ENCODE results near the gene DPP6. TPM values are rescaled to one million over a fixed set of nuclear protein-coding genes. Genes with fewer than 3 reads are reported as not detected.

The DPP6 gene
- total RNA-seq, 2 experiments from 2014 or later, result not detected

- POLR2A ChIA-PET, result no interaction called here
- Mint-ChIP-seq H3K36me3 (ENCODE audit: low read depth) (no peaks in the 10 kb centered on the region), H3K4me1 (no peaks in the 10 kb centered on the region), H3K9me3 (no peaks in the 10 kb centered on the region), H3K4me3 (no peak overlapping the region), H3K27me3 (no peaks in the 10 kb centered on the region), H3K27ac (no peak overlapping the region)
- CTCF ChIA-PET, result interaction anchor here (0.6 kb wide), 1 partner anchor 921 kb away, joined by 3 read pairs; no protein-coding TSS in a partner anchor
- DNase-seq, result no peak
These were observed 805.8 kb downstream of the DPP6 start for GRCh38 chr7:154857728-154858681.

- Mint-ChIP-seq H3K4me1 (no peaks in the 10 kb centered on the region), H3K4me3 (no peak overlapping the region), H3K27ac (no peak overlapping the region), H3K36me3 (ENCODE audit: low read depth) (no peaks in the 10 kb centered on the region), H3K9me3 (no peaks in the 10 kb centered on the region), H3K27me3 (no peaks in the 10 kb centered on the region)
- POLR2A ChIA-PET, result no interaction called here
- no peak for DNase-seq
- CTCF ChIA-PET, result no interaction called here
These were observed 806.8 kb downstream of the DPP6 start for GRCh38 chr7:154858836-154859537.

GRCh38 chr7:154859747-154860620 lies 807.8 kb downstream of the DPP6 start:
- no peaks in the 10 kb centered on the region for H3K27me3 Mint-ChIP-seq
- no peaks in the 10 kb centered on the region for H3K4me1 Mint-ChIP-seq
- H3K9me3 Mint-ChIP-seq, result no peaks in the 10 kb centered on the region
- ChIA-PET POLR2A (no interaction called here), CTCF (no interaction called here)
- H3K36me3 Mint-ChIP-seq (ENCODE audit: low read depth), result no peaks in the 10 kb centered on the region
- no peak for DNase-seq
- no peak overlapping the region for H3K4me3 Mint-ChIP-seq
- no peak overlapping the region for H3K27ac Mint-ChIP-seq

GRCh38 chr7:154860621-154861375 lies 808.6 kb downstream of the DPP6 start:
- Mint-ChIP-seq H3K4me3 (no peak overlapping the region), H3K27me3 (no peaks in the 10 kb centered on the region), H3K27ac (no peak overlapping the region), H3K9me3 (no peaks in the 10 kb centered on the region), H3K4me1 (no peaks in the 10 kb centered on the region), H3K36me3 (ENCODE audit: low read depth) (no peaks in the 10 kb centered on the region)
- CTCF ChIA-PET, result no interaction called here
- POLR2A ChIA-PET, result no interaction called here
- no peak for DNase-seq

- CTCF ChIA-PET, result no interaction called here
- Mint-ChIP-seq H3K27ac (no peak overlapping the region), H3K27me3 (no peaks in the 10 kb centered on the region), H3K36me3 (ENCODE audit: low read depth) (no peaks in the 10 kb centered on the region), H3K4me3 (no peak overlapping the region), H3K4me1 (no peaks in the 10 kb centered on the region), H3K9me3 (no peaks in the 10 kb centered on the region)
- POLR2A ChIA-PET, result no interaction called here
- no peak for DNase-seq
These were observed 809.4 kb downstream of the DPP6 start for GRCh38 chr7:154861589-154861988.

GRCh38 chr7:154862153-154862791 lies 810.1 kb downstream of the DPP6 start:
- Mint-ChIP-seq H3K4me3 (no peak overlapping the region), H3K36me3 (ENCODE audit: low read depth) (no peaks in the 10 kb centered on the region), H3K27me3 (peaks cover 3% of the 10 kb centered on the region), H3K9me3 (no peaks in the 10 kb centered on the region), H3K27ac (no peak overlapping the region), H3K4me1 (no peaks in the 10 kb centered on the region)
- POLR2A ChIA-PET, result no interaction called here
- CTCF ChIA-PET, result no interaction called here
- no peak for DNase-seq

- H3K4me3 Mint-ChIP-seq, result no peak overlapping the region
- H3K27me3 Mint-ChIP-seq, result peaks cover 14% of the 10 kb centered on the region
- H3K36me3 Mint-ChIP-seq (ENCODE audit: low read depth), result no peaks in the 10 kb centered on the region
- POLR2A ChIA-PET, result no interaction called here
- no peak overlapping the region for H3K27ac Mint-ChIP-seq
- H3K9me3 Mint-ChIP-seq, result no peaks in the 10 kb centered on the region
- CTCF ChIA-PET, result no interaction called here
- DNase-seq, result no peak
- no peaks in the 10 kb centered on the region for H3K4me1 Mint-ChIP-seq
These were observed 811.7 kb downstream of the DPP6 start for GRCh38 chr7:154863766-154864522.

- H3K4me3 Mint-ChIP-seq, result no peak overlapping the region
- no peak for DNase-seq
- H3K4me1 Mint-ChIP-seq, result no peaks in the 10 kb centered on the region
- H3K36me3 Mint-ChIP-seq (ENCODE audit: low read depth), result no peaks in the 10 kb centered on the region
- no peak overlapping the region for H3K27ac Mint-ChIP-seq
- ChIA-PET POLR2A (no interaction called here), CTCF (no interaction called here)
- peaks cover 14% of the 10 kb centered on the region for H3K27me3 Mint-ChIP-seq
- no peaks in the 10 kb centered on the region for H3K9me3 Mint-ChIP-seq
These were observed 812.3 kb downstream of the DPP6 start for GRCh38 chr7:154864523-154864891.

GRCh38 chr7:154865984-154866685 lies 813.9 kb downstream of the DPP6 start:
- ChIA-PET POLR2A (no interaction called here), CTCF (no interaction called here)
- Mint-ChIP-seq H3K27ac (no peak overlapping the region), H3K36me3 (ENCODE audit: low read depth) (no peaks in the 10 kb centered on the region), H3K9me3 (no peaks in the 10 kb centered on the region), H3K4me3 (no peak overlapping the region), H3K27me3 (peaks cover 14% of the 10 kb centered on the region), H3K4me1 (no peaks in the 10 kb centered on the region)
- DNase-seq, result no peak

- Mint-ChIP-seq H3K36me3 (ENCODE audit: low read depth) (no peaks in the 10 kb centered on the region), H3K27me3 (peaks cover 14% of the 10 kb centered on the region), H3K9me3 (no peaks in the 10 kb centered on the region), H3K27ac (no peak overlapping the region), H3K4me3 (no peak overlapping the region), H3K4me1 (no peaks in the 10 kb centered on the region)
- ChIA-PET POLR2A (no interaction called here), CTCF (no interaction called here)
- no peak for DNase-seq
These were observed 814.9 kb downstream of the DPP6 start for GRCh38 chr7:154867068-154867467.

- Mint-ChIP-seq H3K9me3 (no peaks in the 10 kb centered on the region), H3K4me3 (no peak overlapping the region), H3K36me3 (ENCODE audit: low read depth) (no peaks in the 10 kb centered on the region), H3K4me1 (no peaks in the 10 kb centered on the region), H3K27ac (no peak overlapping the region), H3K27me3 (peaks cover 14% of the 10 kb centered on the region)
- no peak for DNase-seq
- CTCF ChIA-PET, result no interaction called here
- POLR2A ChIA-PET, result no interaction called here
These were observed 816.7 kb downstream of the DPP6 start for GRCh38 chr7:154868921-154869320.

All from activated CD4-positive, alpha-beta T cell treated with anti-CD3 and anti-CD28 coated beads, Interleukin-2, amount 10 ng/mL, durations not matched to agents 7 days and 5 days (primary cell).